ENCODE measurements around the gene ELF1. TPM values are rescaled to one million over a fixed set of nuclear protein-coding genes. Genes with fewer than 3 reads are reported as not detected.
"Not testable (repeated sequence)": the region's sequence is repeated elsewhere in the genome, so short reads cannot be mapped to it uniquely, and the experiment has no call there.

ELF1 gene
- polyA plus RNA-seq, 3 donors, result 48.0 to 50.7 (median 50.1) TPM

DNA sequence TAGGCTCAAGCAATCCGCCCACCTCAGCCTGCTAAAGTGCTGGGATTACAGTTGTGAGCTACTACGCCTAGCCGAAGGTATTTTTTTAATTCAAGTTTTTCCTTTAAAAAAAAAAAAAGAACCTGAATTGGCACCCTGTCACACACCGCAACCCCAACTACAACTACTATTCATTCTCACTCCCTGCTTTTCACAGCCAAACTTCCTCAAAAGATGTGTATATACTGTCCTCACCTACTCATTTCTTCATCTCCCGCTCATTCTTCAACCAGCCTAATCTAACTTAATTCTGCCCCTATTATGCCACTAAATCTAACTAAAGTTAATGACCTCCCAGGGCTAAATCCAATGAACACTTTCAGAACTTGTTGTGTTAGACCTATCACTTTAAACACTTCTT, 29.5 kb upstream of the ELF1 start:
- DNase-seq (ENCODE audit: low read depth in 3 of 3, low spot score in 2 of 3), result no peak

DNA sequence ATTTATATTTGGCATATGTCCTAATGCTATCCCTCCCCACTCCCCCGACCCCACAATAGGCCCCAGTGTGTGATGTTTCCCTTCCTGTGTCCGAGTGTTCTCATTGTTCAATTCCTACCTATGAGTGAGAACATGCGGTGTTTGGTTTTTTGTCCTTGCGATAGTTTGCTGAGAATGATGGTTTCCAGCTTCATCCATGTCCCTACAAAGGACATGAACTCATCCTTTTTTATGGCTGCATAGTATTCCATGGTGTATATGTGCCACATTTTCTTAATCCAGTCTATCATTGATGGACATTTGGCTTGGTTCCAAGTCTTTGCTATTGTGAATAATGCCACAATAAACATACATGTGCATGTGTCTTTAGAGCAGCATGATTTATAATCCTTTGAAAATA, 23.3 kb upstream of the ELF1 start:
- not testable (repeated sequence) for DNase-seq (ENCODE audit: low read depth in 3 of 3, low spot score in 2 of 3)

- DNase-seq (ENCODE audit: low read depth in 3 of 3, low spot score in 2 of 3), result no peak
Observed at GRCh38 chr13:41040584-41041334, 21.6 kb upstream of the ELF1 start.

DNA sequence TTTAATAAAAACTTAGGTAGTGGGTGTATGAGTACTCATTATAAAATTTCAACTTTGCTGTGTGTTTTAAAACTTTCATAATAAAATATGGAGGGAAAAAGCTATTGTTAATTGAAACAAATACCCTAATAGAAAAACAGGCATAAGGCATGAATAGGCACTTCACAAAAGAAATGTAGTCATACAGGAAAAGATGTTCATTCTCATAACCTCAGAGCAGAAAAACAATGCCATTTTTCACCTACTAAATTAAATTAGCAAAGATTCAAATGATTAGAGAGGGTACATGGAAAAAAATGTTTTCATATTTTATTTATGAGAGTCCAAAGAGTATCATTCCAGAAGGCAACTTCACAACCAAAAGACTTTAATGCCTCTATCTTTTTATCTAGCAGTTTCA, 20.6 kb upstream of the ELF1 start:
- no peak for DNase-seq (ENCODE audit: low read depth in 3 of 3, low spot score in 2 of 3)

DNA sequence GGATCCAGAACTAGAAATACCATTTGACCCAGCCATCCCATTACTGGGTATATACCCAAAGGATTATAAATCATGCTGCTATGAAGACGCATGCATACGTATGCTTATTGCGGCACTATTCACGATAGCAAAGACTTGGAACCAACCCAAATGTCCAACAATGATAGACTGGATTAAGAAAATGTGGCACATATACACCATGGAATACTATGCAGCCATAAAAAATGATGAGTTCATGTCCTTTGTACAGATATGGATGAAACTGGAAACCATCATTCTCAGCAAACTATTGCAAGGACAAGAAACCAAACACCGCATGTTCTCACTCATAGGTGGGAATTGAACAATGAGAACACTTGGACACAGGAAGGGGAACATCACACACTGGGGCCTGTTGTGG, 17.4 kb upstream of the ELF1 start:
- DNase-seq (ENCODE audit: low read depth in 3 of 3, low spot score in 2 of 3), result not testable (repeated sequence)

DNA sequence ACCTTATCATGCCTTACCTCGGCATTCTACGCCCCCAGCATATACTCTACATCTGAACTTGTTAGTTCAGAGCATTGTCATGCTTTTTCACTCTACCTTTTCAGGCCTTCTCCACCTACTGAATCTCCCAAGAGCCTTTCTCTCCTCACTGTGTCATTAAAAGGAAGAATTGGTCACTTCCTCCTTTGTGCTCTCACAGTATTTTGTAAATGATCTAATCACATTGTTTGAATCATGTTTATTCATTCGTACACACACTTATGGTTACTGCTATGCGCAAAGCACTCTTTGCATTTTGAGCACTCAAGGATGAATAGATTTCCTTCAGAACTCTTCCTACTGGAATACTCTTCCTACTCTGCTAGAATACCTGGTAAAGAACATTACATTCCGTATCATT, 15.8 kb upstream of the ELF1 start:
- no peak for DNase-seq (ENCODE audit: low read depth in 3 of 3, low spot score in 2 of 3)

DNA sequence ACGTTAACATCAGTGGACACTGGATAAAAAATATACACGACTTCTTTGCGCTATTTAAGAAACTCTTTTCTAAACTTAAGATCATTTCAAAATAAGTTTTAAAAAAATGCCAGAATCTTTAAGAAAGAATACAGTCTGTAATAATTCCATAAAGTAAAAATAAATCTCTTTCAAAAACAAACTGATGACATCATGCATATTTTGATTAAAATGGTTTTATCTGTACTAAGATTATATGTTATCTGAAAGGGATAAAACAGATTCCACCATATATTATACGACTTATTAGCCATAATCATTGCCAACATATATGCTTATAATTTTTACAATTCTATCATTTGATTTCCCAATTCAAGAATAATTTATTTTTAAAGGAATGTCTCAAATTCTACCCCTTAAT, 15.3 kb upstream of the ELF1 start:
- DNase-seq (ENCODE audit: low read depth in 3 of 3, low spot score in 2 of 3), result no peak

DNA sequence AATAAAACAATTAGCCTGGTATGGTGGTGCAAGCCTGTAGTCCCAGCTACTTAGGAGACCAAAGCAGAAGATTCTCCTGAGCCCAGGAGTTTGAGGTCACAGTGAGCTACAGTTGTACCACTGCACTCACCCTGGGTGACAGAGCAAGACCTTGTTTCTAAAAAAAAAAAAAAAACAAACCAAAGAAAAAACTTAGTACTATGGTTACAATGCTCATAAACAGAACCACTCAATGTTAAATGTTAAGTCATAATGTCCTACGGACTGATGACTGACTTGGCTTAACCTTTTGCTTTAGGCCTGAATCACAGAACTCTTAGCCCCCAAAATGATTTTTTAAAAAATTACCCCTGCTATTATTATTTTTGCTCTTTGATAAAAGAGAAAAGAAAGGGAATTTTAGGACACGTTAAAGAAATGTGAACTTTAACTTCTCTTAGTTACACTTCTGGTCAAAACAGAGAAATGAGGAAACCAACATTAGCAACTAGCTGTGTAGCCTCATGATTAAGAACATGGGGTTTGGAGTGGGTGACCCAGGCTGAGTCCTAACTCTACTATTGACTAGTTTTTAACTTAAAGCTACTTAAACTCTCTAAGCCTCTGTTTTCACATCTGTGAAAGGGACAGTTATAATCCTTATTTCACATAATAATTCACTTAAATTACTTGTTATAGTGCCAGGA, 13.7 kb upstream of the ELF1 start:
- no peak for DNase-seq (ENCODE audit: low read depth in 3 of 3, low spot score in 2 of 3)

- no peak for DNase-seq (ENCODE audit: low read depth in 3 of 3, low spot score in 2 of 3)
Observed at GRCh38 chr13:41029629-41030028, 10.5 kb upstream of the ELF1 start.

DNA sequence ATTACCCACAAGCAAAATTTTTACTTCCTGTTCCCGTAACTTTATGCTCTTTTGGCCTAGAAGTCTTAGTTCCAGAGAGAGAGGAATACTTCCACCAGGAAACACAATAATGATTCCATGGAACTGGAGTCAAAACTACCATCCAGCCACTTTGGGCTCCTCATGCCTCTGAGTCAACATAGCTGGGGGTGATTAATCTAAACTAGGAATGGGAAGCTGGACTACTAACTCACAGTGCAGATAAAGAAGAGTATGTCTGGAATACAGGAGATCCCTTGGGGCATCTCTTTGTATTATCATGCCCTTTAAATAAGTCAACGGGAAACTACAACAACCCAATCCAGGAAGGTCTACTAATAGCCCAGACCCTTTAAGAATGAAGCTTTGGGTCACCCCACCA, 8.9 kb upstream of the ELF1 start:
- DNase-seq (ENCODE audit: low read depth in 3 of 3, low spot score in 2 of 3), result no peak

DNA sequence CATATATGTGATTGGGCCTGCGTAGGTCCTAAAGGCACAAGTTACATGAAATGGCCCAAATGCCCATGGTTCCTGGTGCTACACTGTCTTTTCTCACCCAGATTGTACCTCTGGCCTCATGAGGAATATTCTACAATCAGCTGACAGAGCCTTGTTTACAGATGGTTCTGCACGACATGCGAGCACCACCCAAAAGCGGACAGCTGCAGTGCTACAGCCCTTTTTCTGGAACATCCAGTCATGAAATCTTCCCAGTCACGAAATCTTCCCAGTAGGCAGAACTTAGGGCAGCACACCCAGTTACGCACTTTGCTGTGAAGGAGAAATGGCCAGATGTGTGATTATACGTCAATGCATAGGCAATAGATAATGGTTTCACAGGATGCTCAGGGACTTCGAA, 7.7 kb upstream of the ELF1 start:
- DNase-seq (ENCODE audit: low read depth in 3 of 3, low spot score in 2 of 3), result no peak

GRCh38 chr13:41025518-41025917, 6.4 kb upstream of the ELF1 start:
- no peak for DNase-seq (ENCODE audit: low read depth in 3 of 3, low spot score in 2 of 3)

DNA sequence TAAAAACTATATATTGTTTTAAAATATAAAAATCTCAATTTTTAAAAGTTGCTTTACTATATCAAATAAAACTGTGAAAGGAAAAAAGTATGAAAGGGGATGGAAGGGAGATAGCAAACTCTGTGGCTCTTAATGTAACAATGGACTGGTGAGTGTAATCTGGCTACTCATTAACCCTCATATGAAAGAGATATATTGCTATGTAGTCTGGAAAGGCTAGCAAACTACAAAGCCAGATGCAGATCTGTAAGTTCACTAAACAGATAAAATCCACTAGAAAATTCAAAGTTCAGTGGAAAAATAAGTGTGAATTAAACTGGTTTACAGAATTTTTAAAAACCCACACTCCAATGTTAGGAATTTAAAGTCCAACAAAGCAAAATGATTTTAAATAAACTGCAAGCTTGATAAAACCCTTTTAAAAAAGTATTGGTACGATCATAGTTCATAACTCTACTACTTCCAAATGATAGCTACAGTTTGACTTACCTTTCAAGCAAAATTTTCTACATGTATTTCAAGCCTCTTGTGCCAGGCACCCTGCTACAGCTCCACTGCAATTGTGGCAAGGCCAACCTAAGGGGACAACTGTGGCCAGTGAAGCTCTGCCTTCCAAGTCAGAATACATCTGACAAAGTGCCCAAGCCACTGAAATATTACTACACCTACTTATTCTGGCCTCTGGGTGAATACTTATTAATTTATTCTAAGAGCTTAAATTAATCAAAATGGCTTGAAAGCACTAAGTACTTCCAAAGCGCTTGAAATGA, 647 bp upstream of the ELF1 start:
- DNase-seq (ENCODE audit: low read depth in 3 of 3, low spot score in 2 of 3), result no peak

GRCh38 chr13:41018602-41018948, 541 bp downstream of the ELF1 start:
- no peak for DNase-seq (ENCODE audit: low read depth in 3 of 3, low spot score in 2 of 3)

DNA sequence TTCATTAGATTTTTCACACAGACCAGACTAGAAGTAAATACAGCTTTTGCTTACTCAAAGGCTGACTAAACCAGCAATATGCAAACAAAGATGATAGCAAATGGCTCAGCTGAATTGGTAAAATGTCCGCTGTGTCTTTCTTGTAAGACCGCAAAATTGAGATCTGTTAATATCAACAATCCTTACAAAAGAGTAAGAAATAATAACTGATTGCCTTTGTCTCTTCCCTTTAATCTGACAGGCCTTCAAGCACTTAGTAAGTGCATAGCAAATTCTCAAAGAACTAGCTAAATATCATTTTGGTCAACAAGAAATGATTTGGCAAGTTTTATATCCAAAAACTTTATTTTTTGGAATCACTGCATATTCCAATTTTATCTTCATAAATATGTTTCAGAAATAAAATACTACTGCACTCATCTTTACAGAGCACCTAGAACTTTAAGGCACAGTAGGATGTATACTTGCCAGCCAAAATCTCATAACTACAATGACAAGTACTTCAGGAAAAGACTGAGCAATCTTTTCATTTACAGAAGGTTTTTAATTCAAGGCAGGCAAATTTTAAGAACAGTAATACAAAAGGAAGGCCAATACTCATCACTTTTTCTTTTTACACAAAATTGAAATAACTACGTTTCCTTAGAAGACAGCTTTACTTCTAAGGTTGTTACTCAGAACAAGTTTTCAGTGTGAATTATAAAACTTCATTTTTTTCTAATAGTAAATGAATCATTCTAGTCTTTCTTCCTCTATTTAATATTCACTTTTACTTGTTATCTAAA, 1.1 kb downstream of the ELF1 start:
- DNase-seq (ENCODE audit: low read depth in 3 of 3, low spot score in 2 of 3), result no peak

DNA sequence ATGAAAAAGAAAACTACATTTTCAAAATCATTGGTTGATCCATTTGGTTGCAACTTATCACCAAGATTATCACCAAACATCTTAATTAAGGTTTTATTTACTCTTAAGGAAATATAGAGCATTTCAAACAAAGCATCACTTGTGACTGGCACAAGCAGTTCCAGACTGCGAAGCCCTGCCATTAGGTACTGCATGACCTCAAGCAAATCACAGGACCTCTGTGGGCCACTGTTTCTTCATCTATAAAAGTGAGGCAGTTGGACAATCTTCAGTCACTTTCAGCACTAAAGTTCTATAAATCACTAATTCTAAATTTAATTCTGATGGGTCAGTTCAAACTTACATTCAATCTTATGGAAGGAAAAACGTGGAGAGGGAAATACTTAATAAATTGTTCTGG, 2.0 kb downstream of the ELF1 start:
- no peak for DNase-seq (ENCODE audit: low read depth in 3 of 3, low spot score in 2 of 3)

DNA sequence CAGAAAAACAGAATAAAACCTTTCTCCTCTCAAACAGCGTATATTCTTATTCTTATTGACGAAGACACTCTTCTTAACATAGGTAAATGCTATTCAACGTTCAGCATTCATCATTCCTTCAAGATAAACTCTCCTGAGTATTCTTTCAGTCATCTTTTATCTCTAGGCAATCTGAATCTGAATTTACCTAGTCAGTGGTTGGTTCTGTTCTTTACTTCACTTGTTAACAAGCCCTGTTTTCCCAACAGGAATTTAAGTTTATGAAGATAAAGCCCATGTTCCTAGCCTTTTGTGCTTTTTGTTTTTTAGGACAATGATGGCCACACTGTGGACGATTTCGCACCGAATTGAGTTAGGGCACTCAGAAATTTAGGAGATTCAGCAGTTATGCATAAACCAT, 3.2 kb downstream of the ELF1 start:
- DNase-seq (ENCODE audit: low read depth in 3 of 3, low spot score in 2 of 3), result no peak

GRCh38 chr13:41013835-41014234, 5.3 kb downstream of the ELF1 start:
- DNase-seq (ENCODE audit: low read depth in 3 of 3, low spot score in 2 of 3), result no peak

DNA sequence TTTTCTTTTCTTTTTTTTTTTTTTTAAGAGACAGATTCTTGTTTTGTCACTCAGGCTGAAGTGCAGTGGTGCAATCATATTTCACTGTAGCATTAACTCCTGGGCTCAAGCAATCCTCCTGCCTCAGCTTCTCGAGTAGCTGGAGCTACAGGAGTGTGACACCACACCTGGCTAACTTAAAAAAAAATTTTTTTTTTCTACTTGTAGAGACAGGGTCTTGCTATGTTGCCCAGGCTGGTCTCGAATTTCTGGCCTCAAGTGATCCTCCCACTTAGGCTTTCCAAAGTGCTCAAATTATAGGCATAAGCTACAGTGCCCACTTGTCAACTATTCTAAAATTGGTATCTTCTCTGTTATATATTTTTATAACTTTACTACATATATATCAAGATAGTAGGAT, 6.6 kb downstream of the ELF1 start:
- no peak for DNase-seq (ENCODE audit: low read depth in 3 of 3, low spot score in 2 of 3)

GRCh38 chr13:41011382-41011956, 7.6 kb downstream of the ELF1 start:
- no peak for DNase-seq (ENCODE audit: low read depth in 3 of 3, low spot score in 2 of 3)

Data from right renal cortex interstitium (tissue), 3 donors.